HG03175 (cell line): ENCODE measurements around the gene MACC1.

Experiments
- ATAC-seq: cut with Tn5 transposase; IDR thresholded peaks from one replicate; pipeline ENCODE4 v1.9.1; 2021; ENCODE audit warnings: mild to moderate bottlenecking, moderate library complexity; ENCODE audit not compliant: unreplicated experiment

The MACC1 gene

DNA sequence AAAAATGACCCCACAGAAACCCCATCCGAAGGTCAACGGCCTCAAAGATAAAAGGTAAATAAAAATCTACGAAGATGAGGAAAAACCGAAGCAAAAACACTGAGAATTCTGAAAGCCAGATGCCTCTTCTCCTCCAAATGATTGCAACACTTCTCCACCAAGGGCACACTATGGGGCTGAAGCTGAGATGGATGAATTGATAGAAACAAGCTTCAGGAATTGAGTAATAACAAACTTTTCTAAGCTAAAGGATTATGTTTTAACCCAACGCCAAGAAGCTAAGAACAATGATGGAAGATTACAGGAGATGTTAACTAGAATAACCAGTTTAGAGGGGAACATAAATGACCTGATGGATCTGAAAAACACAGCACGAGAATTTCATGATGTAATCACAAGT, 127.8 kb downstream of the MACC1 start:
- no peak for ATAC-seq

DNA sequence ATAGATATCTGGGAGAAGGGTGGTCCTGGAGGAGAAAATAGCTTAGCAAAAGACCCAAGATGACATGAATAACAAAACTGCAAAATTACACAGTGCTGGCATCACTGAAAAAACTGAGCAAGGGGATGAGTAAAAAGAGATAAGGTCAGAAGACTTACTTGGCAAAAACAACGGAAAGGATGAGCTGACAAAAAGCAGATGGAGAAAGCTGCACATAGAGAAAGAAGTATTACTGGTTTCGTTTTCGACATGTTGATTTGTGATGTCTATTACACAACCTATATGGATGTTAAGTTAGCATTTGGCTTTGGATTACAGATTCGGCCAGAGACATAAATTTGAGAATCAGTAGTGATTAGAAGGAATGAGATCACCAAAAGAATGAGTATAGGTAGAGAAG, 132.1 kb downstream of the MACC1 start:
- no peak for ATAC-seq
